ENCODE measurements around the gene RNF40.
"Not testable (repeated sequence)": the region's sequence is repeated elsewhere in the genome, so short reads cannot be mapped to it uniquely, and the experiment has no call there.

RNF40 gene

GRCh38 chr16:30794634-30795033 is 32.5 kb downstream of the RNF40 start:
- intact Hi-C loops (cut with DNase I), result no loop called here

GRCh38 chr16:30797670-30798309 is 35.7 kb downstream of the RNF40 start:
- intact Hi-C loops (cut with DNase I), result no loop called here
- no peak for DNase-seq

More at GRCh38 chr16:30794634-30795033, 32.5 kb downstream of the RNF40 start:
- DNase-seq, result no peak

- DNase-seq, result no peak
- intact Hi-C loops (cut with DNase I), result loop anchor here (10.0 kb wide), 1 partner anchor 122 kb away; the partner anchor contains the start of gene FBXL19
Measured at GRCh38 chr16:30802936-30803335, 40.8 kb downstream of the RNF40 start.

GRCh38 chr16:30805056-30805369 is 42.9 kb downstream of the RNF40 start:
- intact Hi-C loops (cut with DNase I), result loop anchor here (5.0 to 10.0 kb wide), 2 partner anchors 72 to 120 kb away; partner anchors contain the start of gene FBXL19
- peak in 6 of 42 donors; percentile 17 to 48 (median 26) for DNase-seq

- intact Hi-C loops (cut with DNase I), result loop anchor here (2.0 to 10.0 kb wide), 3 partner anchors 19 to 119 kb away; partner anchors contain the start of genes FBXL19 and ZNF629
- peak; percentile 70 to 96 (median 90) for DNase-seq
Measured at GRCh38 chr16:30805370-30806169, 43.4 kb downstream of the RNF40 start.

- no peak for DNase-seq
- intact Hi-C loops (cut with DNase I), result loop anchor here (5.0 to 10.0 kb wide), 2 partner anchors 69 to 117 kb away; partner anchors contain the start of gene FBXL19
Measured at GRCh38 chr16:30808146-30808545, 46.0 kb downstream of the RNF40 start.

GRCh38 chr16:30808890-30809426 is 46.8 kb downstream of the RNF40 start:
- DNase-seq, result not testable (repeated sequence)
- intact Hi-C loops (cut with DNase I), result loop anchor here (5.0 to 10.0 kb wide), 2 partner anchors 68 to 116 kb away; partner anchors contain the start of gene FBXL19

GRCh38 chr16:30809675-30810074 is 47.6 kb downstream of the RNF40 start:
- intact Hi-C loops (cut with DNase I), result loop anchor here (5.0 to 10.0 kb wide), 2 partner anchors 68 to 115 kb away; partner anchors contain the start of gene FBXL19
- DNase-seq, result not testable (repeated sequence)

- intact Hi-C loops (cut with DNase I), result no loop called here
- DNase-seq, result peak in 1 of 42 donors; percentile 7
Measured at GRCh38 chr16:30813821-30814189, 51.7 kb downstream of the RNF40 start.

- intact Hi-C loops (cut with DNase I), result no loop called here
- DNase-seq, result no peak
Measured at GRCh38 chr16:30816769-30817168, 54.6 kb downstream of the RNF40 start.

GRCh38 chr16:30820952-30821421 is 58.9 kb downstream of the RNF40 start:
- no peak for DNase-seq
- intact Hi-C loops (cut with DNase I), result no loop called here

- DNase-seq; intact Hi-C loops (cut with DNase I): not testable (repeated sequence)
Measured at GRCh38 chr16:30821441-30821840, 59.3 kb downstream of the RNF40 start.

GRCh38 chr16:30821891-30822290 is 59.8 kb downstream of the RNF40 start:
- intact Hi-C loops (cut with DNase I), result no loop called here
- no peak for DNase-seq
